DMS114 treated with DMSO at 0.1 percent for 48 hours (cell line): ENCODE results near the gene ETS1.

Experiments
- DNase-seq: peaks from one replicate; lab custom pipeline; 2025; ENCODE audit not compliant: unreplicated experiment; lab: John Stamatoyannopoulos, UW

Gene ETS1

GRCh38 chr11:128411150-128411549, 176.2 kb downstream of the ETS1 start:
- no peak for DNase-seq

GRCh38 chr11:128409476-128409875, 177.9 kb downstream of the ETS1 start:
- no peak for DNase-seq
